Testis (tissue), 2 donors: ENCODE data around the gene B3GALT2.

Source experiments
- POLR2A ChIP-seq: fragments of 450-650 bp; IDR thresholded peaks from one replicate; pipeline ENCODE4 v1.6.1; 2017; ENCODE audit warnings: antibody characterized with exemption, mild to moderate bottlenecking, moderate library complexity
- TF ChIP-seq, protein P1 (sequence below), 3 experiments: fragments of 450-650 bp in 2 of 3; fragments of 200-600 bp in 1 of 3; sonication (generic) in 1 of 3; IDR thresholded peaks; one replicate each; pipeline ENCODE4 v1.5.1; 2016 to 2019; ENCODE audit warnings: antibody characterized with exemption in 3 of 3, mild to moderate bottlenecking in 2 of 3, moderate library complexity in 1 of 3

DNA sequence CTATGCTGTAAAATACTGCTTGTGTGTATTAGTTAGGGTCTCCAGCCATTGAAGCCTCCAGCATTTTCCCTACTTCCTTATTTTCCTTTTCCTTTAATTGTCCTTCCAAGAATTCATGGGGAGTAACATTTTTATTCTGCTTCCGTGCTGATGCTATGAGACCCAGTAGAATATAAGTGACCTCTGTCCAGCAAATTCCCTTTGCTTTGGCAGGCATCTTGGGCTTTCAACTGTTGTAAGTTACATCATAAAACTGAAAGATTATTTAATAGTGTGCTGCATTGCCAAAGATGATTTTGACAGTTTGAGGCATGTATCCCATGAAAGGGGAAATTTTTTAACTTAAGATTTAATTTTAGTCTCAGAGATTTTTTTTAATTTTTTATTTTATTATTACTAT, 48.1 kb upstream of the B3GALT2 start:
- TF ChIP-seq, protein P1, sequence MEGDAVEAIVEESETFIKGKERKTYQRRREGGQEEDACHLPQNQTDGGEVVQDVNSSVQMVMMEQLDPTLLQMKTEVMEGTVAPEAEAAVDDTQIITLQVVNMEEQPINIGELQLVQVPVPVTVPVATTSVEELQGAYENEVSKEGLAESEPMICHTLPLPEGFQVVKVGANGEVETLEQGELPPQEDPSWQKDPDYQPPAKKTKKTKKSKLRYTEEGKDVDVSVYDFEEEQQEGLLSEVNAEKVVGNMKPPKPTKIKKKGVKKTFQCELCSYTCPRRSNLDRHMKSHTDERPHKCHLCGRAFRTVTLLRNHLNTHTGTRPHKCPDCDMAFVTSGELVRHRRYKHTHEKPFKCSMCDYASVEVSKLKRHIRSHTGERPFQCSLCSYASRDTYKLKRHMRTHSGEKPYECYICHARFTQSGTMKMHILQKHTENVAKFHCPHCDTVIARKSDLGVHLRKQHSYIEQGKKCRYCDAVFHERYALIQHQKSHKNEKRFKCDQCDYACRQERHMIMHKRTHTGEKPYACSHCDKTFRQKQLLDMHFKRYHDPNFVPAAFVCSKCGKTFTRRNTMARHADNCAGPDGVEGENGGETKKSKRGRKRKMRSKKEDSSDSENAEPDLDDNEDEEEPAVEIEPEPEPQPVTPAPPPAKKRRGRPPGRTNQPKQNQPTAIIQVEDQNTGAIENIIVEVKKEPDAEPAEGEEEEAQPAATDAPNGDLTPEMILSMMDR (IDR thresholded peaks at IDR 0.05): no peak
- no peak for TF ChIP-seq POLR2A
